ENCODE measurements around the gene DDX51.

Gene DDX51

GRCh38 chr12:132166093-132166492 is 22.0 kb upstream of the DDX51 start:
- DNase-seq = no peak

- no peak for DNase-seq
Measured at GRCh38 chr12:132165584-132165983, 21.5 kb upstream of the DDX51 start.

GRCh38 chr12:132164426-132164825 is 20.3 kb upstream of the DDX51 start:
- DNase-seq = no peak

- DNase-seq = no peak
Measured at GRCh38 chr12:132163911-132164288, 19.8 kb upstream of the DDX51 start.

- DNase-seq = no peak
Measured at GRCh38 chr12:132163041-132163910, 19.2 kb upstream of the DDX51 start.

GRCh38 chr12:132162508-132163031 is 18.5 kb upstream of the DDX51 start:
- peak; percentile 84 for DNase-seq

- no peak for DNase-seq
Measured at GRCh38 chr12:132161796-132162507, 17.8 kb upstream of the DDX51 start.

- DNase-seq = no peak
Measured at GRCh38 chr12:132161036-132161781, 17.1 kb upstream of the DDX51 start.

- no peak for DNase-seq
Measured at GRCh38 chr12:132160601-132161035, 16.5 kb upstream of the DDX51 start.

- DNase-seq = no peak
Measured at GRCh38 chr12:132160016-132160415, 15.9 kb upstream of the DDX51 start.

GRCh38 chr12:132159555-132160003 is 15.5 kb upstream of the DDX51 start:
- no peak for DNase-seq

GRCh38 chr12:132158677-132159554 is 14.8 kb upstream of the DDX51 start:
- DNase-seq = no peak

- no peak for DNase-seq
Measured at GRCh38 chr12:132157733-132158409, 13.8 kb upstream of the DDX51 start.

GRCh38 chr12:132156573-132157325 is 12.6 kb upstream of the DDX51 start:
- DNase-seq = no peak

GRCh38 chr12:132155771-132156572 is 11.9 kb upstream of the DDX51 start:
- no peak for DNase-seq

- no peak for DNase-seq
Measured at GRCh38 chr12:132154941-132155770, 11.0 kb upstream of the DDX51 start.

GRCh38 chr12:132154341-132154761 is 10.2 kb upstream of the DDX51 start:
- no peak for DNase-seq

GRCh38 chr12:132153501-132154340 is 9.6 kb upstream of the DDX51 start:
- DNase-seq = peak; percentile 31

Measured in GF-D8 (cell line).